ENCODE measurements around the gene MYH9. TPM values are rescaled to one million over a fixed set of nuclear protein-coding genes. Genes with fewer than 3 reads are reported as not detected.

The MYH9 gene
- total RNA-seq, 1 experiment from 2014 or later: 758 TPM

GRCh38 chr22:36317658-36318271 lies 70.0 kb downstream of the MYH9 start:
- no peaks in the 10 kb centered on the region for H3K27me3 ChIP-seq (ENCODE audit: insufficient read depth, low read depth)
- no peak for DNase-seq
- POLR2A ChIA-PET (ENCODE audit: unreplicated experiment): no interaction called here
- H3K27ac ChIP-seq: no peak overlapping the region; the same call in 1 of the 2 replicates
- H3K36me3 ChIP-seq (ENCODE audit: low read depth): peaks cover 86% of the 10 kb centered on the region
- H3K4me2 ChIP-seq: no peak overlapping the region
- BruUV-seq (replicated peaks): no TSS peak
- H3K9me2 ChIP-seq (ENCODE audit: insufficient read depth): no peaks in the 10 kb centered on the region
- peaks cover 18% of the 10 kb centered on the region; the same call in 1 of the 2 replicates for H3K79me2 ChIP-seq (ENCODE audit: low read depth)
- H3K4me1 ChIP-seq (replicated peaks; ENCODE audit: insufficient read depth): no peaks in the 10 kb centered on the region
- intact Hi-C loops (cut with micrococcal nuclease; ENCODE audit: unreplicated experiment): no loop called here
- peaks cover 50% of the 10 kb centered on the region for H4K20me1 ChIP-seq (ENCODE audit: insufficient read depth)
- H2AFZ ChIP-seq: no peak overlapping the region
- TF ChIP-seq EZH2 (IDR thresholded peaks at IDR 0.05; ENCODE audit: low read depth) (no peak), CTCF (conservative IDR thresholded peaks at IDR 0.05) (no peak)
- H3F3A ChIP-seq (ENCODE audit: insufficient read depth, low read depth): peaks cover 98% of the 10 kb centered on the region
- CTCF ChIA-PET: interaction anchor here (0.6 kb wide), 1 partner anchor 34 kb away, joined by 3 read pairs; no protein-coding TSS in a partner anchor
- no peak overlapping the region for H3K4me3 ChIP-seq
- no peaks in the 10 kb centered on the region for H3K9me3 ChIP-seq (ENCODE audit: insufficient read depth, low read depth)

- ChIA-PET CTCF (interaction anchor here (0.7 kb wide), 1 partner anchor 446 kb away, joined by 4 read pairs; no protein-coding TSS in a partner anchor), POLR2A (ENCODE audit: unreplicated experiment) (no interaction called here)
- Histone ChIP-seq H3K4me3 (no peak overlapping the region), H3K79me2 (ENCODE audit: low read depth) (peaks cover 21% of the 10 kb centered on the region), H2AFZ (no peak overlapping the region), H3F3A (ENCODE audit: insufficient read depth, low read depth) (peaks cover 95% of the 10 kb centered on the region), H3K9me2 (ENCODE audit: insufficient read depth) (no peaks in the 10 kb centered on the region), H3K4me1 (replicated peaks; ENCODE audit: insufficient read depth) (no peaks in the 10 kb centered on the region), H4K20me1 (ENCODE audit: insufficient read depth) (peaks cover 55% of the 10 kb centered on the region), H3K27me3 (ENCODE audit: insufficient read depth, low read depth) (no peaks in the 10 kb centered on the region), H3K36me3 (ENCODE audit: low read depth) (peaks cover 84% of the 10 kb centered on the region), H3K9me3 (ENCODE audit: insufficient read depth, low read depth) (no peaks in the 10 kb centered on the region), H3K27ac (no peak overlapping the region), H3K4me2 (no peak overlapping the region)
- TF ChIP-seq CTCF (conservative IDR thresholded peaks at IDR 0.05) (no peak), EZH2 (IDR thresholded peaks at IDR 0.05; ENCODE audit: low read depth) (no peak)
- DNase-seq: no peak
- BruUV-seq (replicated peaks): no TSS peak
- intact Hi-C loops (cut with micrococcal nuclease; ENCODE audit: unreplicated experiment): no loop called here
These were observed 71.3 kb downstream of the MYH9 start for GRCh38 chr22:36316419-36316818.

GRCh38 chr22:36315325-36315724 lies 72.4 kb downstream of the MYH9 start:
- peaks cover 32% of the 10 kb centered on the region for H3K79me2 ChIP-seq (ENCODE audit: low read depth)
- no TSS peak for BruUV-seq (replicated peaks)
- TF ChIP-seq CTCF (conservative IDR thresholded peaks at IDR 0.05) (no peak), EZH2 (IDR thresholded peaks at IDR 0.05; ENCODE audit: low read depth) (no peak)
- peaks cover 86% of the 10 kb centered on the region for H3K36me3 ChIP-seq (ENCODE audit: low read depth)
- intact Hi-C loops (cut with micrococcal nuclease; ENCODE audit: unreplicated experiment): no loop called here
- no peak overlapping the region for H3K4me3 ChIP-seq
- POLR2A ChIA-PET (ENCODE audit: unreplicated experiment): no interaction called here
- H3K27ac ChIP-seq: no peak overlapping the region
- CTCF ChIA-PET: no interaction called here
- DNase-seq: no peak
- no peaks in the 10 kb centered on the region for H3K9me2 ChIP-seq (ENCODE audit: insufficient read depth)
- H3F3A ChIP-seq (ENCODE audit: insufficient read depth, low read depth): peaks cover 95% of the 10 kb centered on the region
- H4K20me1 ChIP-seq (ENCODE audit: insufficient read depth): peaks cover 66% of the 10 kb centered on the region
- no peak overlapping the region for H2AFZ ChIP-seq
- H3K4me1 ChIP-seq (replicated peaks; ENCODE audit: insufficient read depth): no peaks in the 10 kb centered on the region
- no peaks in the 10 kb centered on the region for H3K27me3 ChIP-seq (ENCODE audit: insufficient read depth, low read depth)
- no peak overlapping the region for H3K4me2 ChIP-seq
- no peaks in the 10 kb centered on the region for H3K9me3 ChIP-seq (ENCODE audit: insufficient read depth, low read depth)
